Measurements from ENCODE around the gene PRDX2.

- no peak for TF ChIP-seq PATZ1 (CRISPR knock-in tag; IDR thresholded peaks at IDR 0.05; ENCODE audit: borderline replicate concordance)
- no peak for TF ChIP-seq ZNF8 (CRISPR knock-in tag; IDR thresholded peaks at IDR 0.05)
- TF ChIP-seq ARNTL (CRISPR knock-in tag; IDR thresholded peaks at IDR 0.05; ENCODE audit: borderline replicate concordance, low read depth), result no peak
These were observed 40.9 kb upstream of the PRDX2 start for GRCh38 chr19:12842511-12842910.

Measured in SK-N-SH treated with all-trans-retinoic acid at 6 μM for 48 hours (cell line).